SK-N-SH treated with all-trans-retinoic acid at 6 μM for 48 hours (cell line): ENCODE results near the gene PUS3.

Experiments
- ATAC-seq: fragments of 200-7000 bp; cut with Tn5 transposase; 3 replicates; pipeline ENCODE4 v1.9.1; 2020; ENCODE audit warnings: mild to moderate bottlenecking, moderate library complexity
- ARNTL ChIP-seq: fragments of 450-650 bp; formaldehyde crosslinking; IDR thresholded peaks from 2 replicates; pipeline ENCODE4 v1.5.0; 2020; ENCODE audit warnings: low read depth, mild to moderate bottlenecking, moderate library complexity, borderline replicate concordance
- BACH2 ChIP-seq: fragments of 250-450 bp; sonication (Bioruptor Pico); IDR thresholded peaks from 2 replicates; pipeline ENCODE4 v1.9.0; 2021; ENCODE audit warnings: mild to moderate bottlenecking, borderline replicate concordance
- CREB5 ChIP-seq: fragments of 250-450 bp; sonication (Bioruptor Pico); IDR thresholded peaks from 2 replicates; pipeline ENCODE4 v1.5.1; 2020; ENCODE audit warnings: low read depth, mild to moderate bottlenecking, moderate library complexity
- CSDC2 ChIP-seq: fragments of 250-450 bp; sonication (Bioruptor Pico); IDR thresholded peaks from 2 replicates; pipeline ENCODE4 v1.5.0; 2020; ENCODE audit warnings: mild to moderate bottlenecking, moderate library complexity
- ESRRG ChIP-seq: fragments of 250-450 bp; sonication (Bioruptor Pico); IDR thresholded peaks from 2 replicates; pipeline ENCODE4 v1.6.1; 2021; ENCODE audit warnings: mild to moderate bottlenecking
- GLIS3 ChIP-seq: fragments of 250-450 bp; sonication (Bioruptor Pico); IDR thresholded peaks from 2 replicates; pipeline ENCODE4 v1.5.0; 2020; ENCODE audit warnings: mild to moderate bottlenecking, moderate library complexity
- ISL1 ChIP-seq: fragments of 250-450 bp; sonication (Bioruptor Pico); IDR thresholded peaks from 2 replicates; pipeline ENCODE4 v2.1.2; 2022; ENCODE audit warnings: mild to moderate bottlenecking, moderate library complexity
- OSR1 ChIP-seq: fragments of 250-450 bp; sonication (Bioruptor Pico); IDR thresholded peaks from 2 replicates; pipeline ENCODE4 v1.8.0; 2022; ENCODE audit warnings: moderate library complexity, mild to moderate bottlenecking, inconsistent platforms
- PPARA ChIP-seq: fragments of 250-450 bp; sonication (Bioruptor Pico); IDR thresholded peaks from 2 replicates; pipeline ENCODE4 v1.5.0; 2020; ENCODE audit warnings: mild to moderate bottlenecking, borderline replicate concordance
- RARB ChIP-seq: fragments of 250-450 bp; sonication (Bioruptor Pico); IDR thresholded peaks from 2 replicates; pipeline ENCODE4 v1.8.0; 2021; ENCODE audit warnings: mild to moderate bottlenecking, moderate library complexity
- SNAI2 ChIP-seq: fragments of 250-450 bp; sonication (Bioruptor Pico); IDR thresholded peaks from 2 replicates; pipeline ENCODE4 v1.5.0; 2020; ENCODE audit warnings: mild to moderate bottlenecking, moderate library complexity
- TCF4 ChIP-seq: fragments of 250-450 bp; sonication (Bioruptor Pico); IDR thresholded peaks from 2 replicates; pipeline ENCODE4 v1.8.0; 2021; ENCODE audit warnings: mild to moderate bottlenecking, moderate library complexity, borderline replicate concordance
- TOX ChIP-seq: fragments of 250-450 bp; sonication (Bioruptor Pico); IDR thresholded peaks from 2 replicates; pipeline ENCODE4 v1.8.0; 2021; ENCODE audit warnings: mild to moderate bottlenecking, moderate library complexity, borderline replicate concordance
- TSHZ2 ChIP-seq: fragments of 250-450 bp; sonication (Bioruptor Pico); IDR thresholded peaks from 2 replicates; pipeline ENCODE4 v1.5.0; 2020; ENCODE audit warnings: mild to moderate bottlenecking, moderate library complexity
- ZC3H10 ChIP-seq: fragments of 250-450 bp; sonication (Bioruptor Pico); IDR thresholded peaks from 2 replicates; pipeline ENCODE4 v1.5.1; 2021; ENCODE audit warnings: mild to moderate bottlenecking, moderate library complexity
- ZFP3 ChIP-seq: fragments of 250-450 bp; sonication (Bioruptor Pico); IDR thresholded peaks from 2 replicates; pipeline ENCODE4 v1.5.0; 2020; ENCODE audit warnings: mild to moderate bottlenecking, moderate library complexity
- ZFP30 ChIP-seq: fragments of 450-650 bp; formaldehyde crosslinking; IDR thresholded peaks from 2 replicates; pipeline ENCODE4 v1.5.0; 2022; ENCODE audit warnings: mild to moderate bottlenecking, moderate library complexity
- ZNF565 ChIP-seq: fragments of 450-650 bp; formaldehyde crosslinking; conservative IDR thresholded peaks from 2 replicates; pipeline ENCODE4 v1.5.0; 2020; ENCODE audit warnings: low read depth, mild to moderate bottlenecking, moderate library complexity
- ZNF70 ChIP-seq: fragments of 450-650 bp; formaldehyde crosslinking; IDR thresholded peaks from 2 replicates; pipeline ENCODE4 v1.5.0; 2020; ENCODE audit warnings: mild to moderate bottlenecking, moderate library complexity
- ZNF8 ChIP-seq: fragments of 450-650 bp; formaldehyde crosslinking; IDR thresholded peaks from 2 replicates; pipeline ENCODE4 v1.5.0; 2020; ENCODE audit warnings: mild to moderate bottlenecking, moderate library complexity
- TF ChIP-seq, protein P1 (sequence below): fragments of 250-450 bp; sonication (Bioruptor Pico); IDR thresholded peaks from 2 replicates; pipeline ENCODE4 v1.5.1; 2021; ENCODE audit warnings: mild to moderate bottlenecking, moderate library complexity
- TF ChIP-seq, protein P2 (sequence below): fragments of 250-450 bp; sonication (Bioruptor Pico); IDR thresholded peaks from 2 replicates; pipeline ENCODE4 v1.8.0; 2020; ENCODE audit warnings: mild to moderate bottlenecking, moderate library complexity, borderline replicate concordance
- TF ChIP-seq, protein P3 (sequence below): fragments of 250-450 bp; sonication (Bioruptor Pico); IDR thresholded peaks from 2 replicates; pipeline ENCODE4 v1.8.0; 2021; ENCODE audit warnings: low read depth, mild to moderate bottlenecking, moderate library complexity, borderline replicate concordance

The PUS3 gene

DNA sequence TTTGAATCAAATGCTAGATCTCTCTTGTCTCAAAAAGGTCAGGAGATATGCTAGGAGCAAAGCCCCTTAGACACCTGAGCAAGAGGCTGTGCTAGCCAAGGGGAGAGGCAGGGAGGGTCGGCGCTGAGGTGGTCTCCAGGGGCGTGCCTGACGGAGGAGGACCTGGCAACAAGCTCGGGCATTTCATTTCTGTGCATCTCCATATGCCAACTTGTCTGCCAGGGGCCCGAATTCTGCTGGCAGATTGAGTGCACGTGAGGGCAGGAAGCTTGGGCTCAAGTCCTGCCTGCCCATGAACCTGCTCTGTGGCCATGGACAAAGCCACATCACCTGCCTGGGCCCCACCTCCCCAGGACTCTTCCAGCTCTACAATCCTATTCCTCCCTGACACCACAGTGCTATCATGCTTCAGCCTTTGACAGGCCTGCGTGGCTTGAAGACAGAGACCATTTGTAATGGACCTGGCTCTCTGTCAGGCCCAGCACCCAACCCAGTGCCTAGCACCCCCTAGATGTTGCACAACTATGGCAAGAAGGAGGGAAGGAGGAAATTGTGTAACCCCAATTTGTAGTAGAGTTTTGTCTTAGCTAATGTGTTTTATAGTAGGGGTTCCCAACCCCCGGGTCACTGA is 26.6 kb upstream of the PUS3 start:
- no peak for ATAC-seq
- no peak for TF ChIP-seq ZFP3 (CRISPR knock-in tag)
- no peak for TF ChIP-seq ZNF565 (CRISPR knock-in tag)
- TF ChIP-seq, protein P1, sequence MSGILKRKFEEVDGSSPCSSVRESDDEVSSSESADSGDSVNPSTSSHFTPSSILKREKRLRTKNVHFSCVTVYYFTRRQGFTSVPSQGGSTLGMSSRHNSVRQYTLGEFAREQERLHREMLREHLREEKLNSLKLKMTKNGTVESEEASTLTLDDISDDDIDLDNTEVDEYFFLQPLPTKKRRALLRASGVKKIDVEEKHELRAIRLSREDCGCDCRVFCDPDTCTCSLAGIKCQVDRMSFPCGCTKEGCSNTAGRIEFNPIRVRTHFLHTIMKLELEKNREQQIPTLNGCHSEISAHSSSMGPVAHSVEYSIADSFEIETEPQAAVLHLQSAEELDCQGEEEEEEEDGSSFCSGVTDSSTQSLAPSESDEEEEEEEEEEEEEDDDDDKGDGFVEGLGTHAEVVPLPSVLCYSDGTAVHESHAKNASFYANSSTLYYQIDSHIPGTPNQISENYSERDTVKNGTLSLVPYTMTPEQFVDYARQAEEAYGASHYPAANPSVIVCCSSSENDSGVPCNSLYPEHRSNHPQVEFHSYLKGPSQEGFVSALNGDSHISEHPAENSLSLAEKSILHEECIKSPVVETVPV (CRISPR knock-in tag) = no peak
- no peak for TF ChIP-seq ZNF70 (CRISPR knock-in tag)
- no peak for TF ChIP-seq TSHZ2 (CRISPR knock-in tag)
- TF ChIP-seq, protein P2, sequence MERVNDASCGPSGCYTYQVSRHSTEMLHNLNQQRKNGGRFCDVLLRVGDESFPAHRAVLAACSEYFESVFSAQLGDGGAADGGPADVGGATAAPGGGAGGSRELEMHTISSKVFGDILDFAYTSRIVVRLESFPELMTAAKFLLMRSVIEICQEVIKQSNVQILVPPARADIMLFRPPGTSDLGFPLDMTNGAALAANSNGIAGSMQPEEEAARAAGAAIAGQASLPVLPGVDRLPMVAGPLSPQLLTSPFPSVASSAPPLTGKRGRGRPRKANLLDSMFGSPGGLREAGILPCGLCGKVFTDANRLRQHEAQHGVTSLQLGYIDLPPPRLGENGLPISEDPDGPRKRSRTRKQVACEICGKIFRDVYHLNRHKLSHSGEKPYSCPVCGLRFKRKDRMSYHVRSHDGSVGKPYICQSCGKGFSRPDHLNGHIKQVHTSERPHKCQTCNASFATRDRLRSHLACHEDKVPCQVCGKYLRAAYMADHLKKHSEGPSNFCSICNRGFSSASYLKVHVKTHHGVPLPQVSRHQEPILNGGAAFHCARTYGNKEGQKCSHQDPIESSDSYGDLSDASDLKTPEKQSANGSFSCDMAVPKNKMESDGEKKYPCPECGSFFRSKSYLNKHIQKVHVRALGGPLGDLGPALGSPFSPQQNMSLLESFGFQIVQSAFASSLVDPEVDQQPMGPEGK (CRISPR knock-in tag) = no peak
- no peak for TF ChIP-seq ZC3H10 (CRISPR knock-in tag)
- TF ChIP-seq, protein P3, sequence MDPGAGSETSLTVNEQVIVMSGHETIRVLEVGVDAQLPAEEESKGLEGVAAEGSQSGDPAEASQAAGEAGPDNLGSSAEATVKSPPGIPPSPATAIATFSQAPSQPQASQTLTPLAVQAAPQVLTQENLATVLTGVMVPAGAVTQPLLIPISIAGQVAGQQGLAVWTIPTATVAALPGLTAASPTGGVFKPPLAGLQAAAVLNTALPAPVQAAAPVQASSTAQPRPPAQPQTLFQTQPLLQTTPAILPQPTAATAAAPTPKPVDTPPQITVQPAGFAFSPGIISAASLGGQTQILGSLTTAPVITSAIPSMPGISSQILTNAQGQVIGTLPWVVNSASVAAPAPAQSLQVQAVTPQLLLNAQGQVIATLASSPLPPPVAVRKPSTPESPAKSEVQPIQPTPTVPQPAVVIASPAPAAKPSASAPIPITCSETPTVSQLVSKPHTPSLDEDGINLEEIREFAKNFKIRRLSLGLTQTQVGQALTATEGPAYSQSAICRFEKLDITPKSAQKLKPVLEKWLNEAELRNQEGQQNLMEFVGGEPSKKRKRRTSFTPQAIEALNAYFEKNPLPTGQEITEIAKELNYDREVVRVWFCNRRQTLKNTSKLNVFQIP (CRISPR knock-in tag) = no peak
- TF ChIP-seq SNAI2 (CRISPR knock-in tag) = no peak
- no peak for TF ChIP-seq TCF4 (CRISPR knock-in tag)
- no peak for TF ChIP-seq ARNTL (CRISPR knock-in tag)
- no peak for TF ChIP-seq TOX (CRISPR knock-in tag)
- no peak for TF ChIP-seq RARB (CRISPR knock-in tag)
- TF ChIP-seq GLIS3 = no peak
- TF ChIP-seq ESRRG (CRISPR knock-in tag) = no peak
- no peak for TF ChIP-seq CREB5 (CRISPR knock-in tag)
- TF ChIP-seq PPARA (CRISPR knock-in tag) = no peak
- no peak for TF ChIP-seq BACH2
- no peak for TF ChIP-seq OSR1 (CRISPR knock-in tag)
- no peak for TF ChIP-seq ISL1 (CRISPR knock-in tag)
- TF ChIP-seq, all 23 proteins: peak for 0

DNA sequence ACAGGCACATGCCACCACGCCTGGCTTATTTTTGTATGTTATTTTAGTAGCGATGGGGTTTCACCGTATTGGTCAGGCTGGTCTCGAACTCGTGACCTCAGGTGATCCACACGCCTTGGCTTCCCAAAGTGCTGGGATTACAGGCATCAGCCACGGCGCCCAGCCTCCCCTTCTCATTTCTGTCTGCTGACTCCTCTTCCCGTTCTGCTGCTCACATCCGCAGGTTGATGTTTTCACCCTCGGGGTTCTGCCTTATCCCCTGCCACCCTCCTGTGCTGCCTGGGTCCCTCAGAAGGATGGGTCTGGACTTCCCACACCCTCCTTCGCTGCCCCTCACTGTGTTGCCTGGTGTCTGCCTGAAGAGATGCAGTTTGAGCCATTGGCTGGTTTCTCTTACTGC is 23.7 kb upstream of the PUS3 start:
- ATAC-seq = no peak
- TF ChIP-seq GLIS3 = no peak
- TF ChIP-seq OSR1 (CRISPR knock-in tag) = no peak
- no peak for TF ChIP-seq ISL1 (CRISPR knock-in tag)
- no peak for TF ChIP-seq PPARA (CRISPR knock-in tag)
- TF ChIP-seq ZFP3 (CRISPR knock-in tag) = no peak
- TF ChIP-seq ZC3H10 (CRISPR knock-in tag) = no peak
- TF ChIP-seq TOX (CRISPR knock-in tag) = no peak
- no peak for TF ChIP-seq RARB (CRISPR knock-in tag)
- no peak for TF ChIP-seq ESRRG (CRISPR knock-in tag)
- no peak for TF ChIP-seq ZNF8 (CRISPR knock-in tag)
- no peak for TF ChIP-seq ARNTL (CRISPR knock-in tag)
- TF ChIP-seq, protein P1 (CRISPR knock-in tag) = no peak
- no peak for TF ChIP-seq BACH2
- TF ChIP-seq, protein P3 (CRISPR knock-in tag) = no peak
- no peak for TF ChIP-seq ZFP30 (CRISPR knock-in tag)
- no peak for TF ChIP-seq CSDC2 (CRISPR knock-in tag)
- no peak for TF ChIP-seq TSHZ2 (CRISPR knock-in tag)
- no peak for TF ChIP-seq ZNF565 (CRISPR knock-in tag)
